Neural crest cell (in vitro differentiated cells): ENCODE measurements around the gene MDN1. TPM values are rescaled to one million over a fixed set of nuclear protein-coding genes. Genes with fewer than 3 reads are reported as not detected.
A peak's percentile ranks its signal among the peaks of the same experiment; 100 is the strongest.
"Not testable (repeated sequence)": the region's sequence is repeated elsewhere in the genome, so short reads cannot be mapped to it uniquely, and the experiment has no call there.

Experiments
- DNase-seq: peaks from one replicate; pipeline ENCODE4 v3.0.0; 2021; ENCODE audit warnings: low read depth, mixed read lengths, low spot score
- H3K27ac Mint-ChIP-seq: one replicate; pipeline ENCODE4 v1.8.0; 2021; ENCODE audit warnings: mild to moderate bottlenecking, mixed read lengths; ENCODE audit not compliant: unreplicated experiment
- H3K27me3 Mint-ChIP-seq: 2 replicates; pipeline ENCODE4 v1.8.0; 2021; ENCODE audit warnings: low read depth, mild to moderate bottlenecking, mixed read lengths
- H3K36me3 Mint-ChIP-seq: 2 replicates; pipeline ENCODE4 v1.8.0; 2021; ENCODE audit warnings: low read depth, mild to moderate bottlenecking, mixed read lengths
- H3K4me1 Mint-ChIP-seq: 2 replicates; pipeline ENCODE4 v1.8.0; 2021; ENCODE audit warnings: mixed read lengths
- H3K4me3 Mint-ChIP-seq: one replicate; pipeline ENCODE4 v1.8.0; 2021; ENCODE audit warnings: mild to moderate bottlenecking, mixed read lengths
- H3K9me3 Mint-ChIP-seq: 2 replicates; pipeline ENCODE4 v1.8.0; 2021; ENCODE audit warnings: mixed read lengths
- total RNA-seq: library from RNA; stranded (reverse); gene quantifications from 2 replicates; pipeline ENCODE4 v1.2.1, GENCODE V29; 2021
- TF ChIP-seq, protein P1 (sequence below): fragments of 200-600 bp; sonication (generic); conservative IDR thresholded peaks from 2 replicates; pipeline ENCODE4 v1.5.0; 2021; ENCODE audit warnings: antibody characterized with exemption, mild to moderate bottlenecking

The MDN1 gene
- total RNA-seq, 1 donor from 2014 or later: 49.0 TPM

DNA sequence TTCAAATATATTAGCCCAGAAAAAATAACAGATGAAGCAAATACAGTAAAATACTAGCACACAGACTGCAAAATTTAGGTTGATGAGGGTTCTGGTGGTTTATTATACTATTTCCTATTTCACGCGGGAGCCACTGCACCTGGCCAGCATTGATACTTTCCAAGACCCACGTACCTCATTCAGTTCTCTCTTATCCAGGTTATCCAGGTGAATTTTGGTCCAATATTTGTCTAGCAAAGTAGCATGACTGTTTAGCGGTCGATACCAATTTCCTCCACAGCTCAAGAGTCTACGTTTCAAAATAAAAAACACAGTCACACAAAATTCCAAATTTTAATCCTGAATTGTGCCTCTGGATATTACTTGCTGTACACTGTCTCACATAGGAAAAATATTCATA is 34.8 kb downstream of the MDN1 start:
- H3K4me3 Mint-ChIP-seq: no peak overlapping the region
- H3K4me1 Mint-ChIP-seq: no peaks in the 10 kb centered on the region
- TF ChIP-seq, protein P1, sequence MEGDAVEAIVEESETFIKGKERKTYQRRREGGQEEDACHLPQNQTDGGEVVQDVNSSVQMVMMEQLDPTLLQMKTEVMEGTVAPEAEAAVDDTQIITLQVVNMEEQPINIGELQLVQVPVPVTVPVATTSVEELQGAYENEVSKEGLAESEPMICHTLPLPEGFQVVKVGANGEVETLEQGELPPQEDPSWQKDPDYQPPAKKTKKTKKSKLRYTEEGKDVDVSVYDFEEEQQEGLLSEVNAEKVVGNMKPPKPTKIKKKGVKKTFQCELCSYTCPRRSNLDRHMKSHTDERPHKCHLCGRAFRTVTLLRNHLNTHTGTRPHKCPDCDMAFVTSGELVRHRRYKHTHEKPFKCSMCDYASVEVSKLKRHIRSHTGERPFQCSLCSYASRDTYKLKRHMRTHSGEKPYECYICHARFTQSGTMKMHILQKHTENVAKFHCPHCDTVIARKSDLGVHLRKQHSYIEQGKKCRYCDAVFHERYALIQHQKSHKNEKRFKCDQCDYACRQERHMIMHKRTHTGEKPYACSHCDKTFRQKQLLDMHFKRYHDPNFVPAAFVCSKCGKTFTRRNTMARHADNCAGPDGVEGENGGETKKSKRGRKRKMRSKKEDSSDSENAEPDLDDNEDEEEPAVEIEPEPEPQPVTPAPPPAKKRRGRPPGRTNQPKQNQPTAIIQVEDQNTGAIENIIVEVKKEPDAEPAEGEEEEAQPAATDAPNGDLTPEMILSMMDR: no peak
- H3K36me3 Mint-ChIP-seq: peaks cover 34% of the 10 kb centered on the region
- H3K9me3 Mint-ChIP-seq: peaks cover 3% of the 10 kb centered on the region
- H3K27ac Mint-ChIP-seq: no peak overlapping the region
- no peaks in the 10 kb centered on the region for H3K27me3 Mint-ChIP-seq
- DNase-seq: no peak

DNA sequence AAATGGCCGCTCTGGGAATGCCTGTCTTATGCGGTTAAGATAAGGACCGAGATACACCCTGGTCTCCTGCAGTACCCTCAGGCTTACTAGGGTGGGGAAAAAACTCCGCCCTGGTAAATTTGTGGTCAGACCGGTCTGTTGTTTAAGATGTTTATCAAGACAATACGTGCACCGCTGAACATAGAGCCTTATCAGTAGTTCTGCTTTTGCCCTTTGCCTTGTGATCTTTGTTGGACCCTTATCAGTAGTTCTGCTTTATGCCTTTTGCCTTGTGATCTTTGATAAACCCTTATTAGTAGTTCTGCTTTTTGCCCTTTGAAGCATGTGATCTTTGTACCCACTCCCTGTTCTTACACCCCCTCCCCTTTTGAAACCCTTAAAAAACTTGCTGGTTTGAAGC is 36.3 kb downstream of the MDN1 start:
- H3K27me3 Mint-ChIP-seq, H3K4me1 Mint-ChIP-seq, DNase-seq, H3K9me3 Mint-ChIP-seq, H3K4me3 Mint-ChIP-seq: not testable (repeated sequence)
- Mint-ChIP-seq H3K36me3 (peaks cover 38% of the 10 kb centered on the region), H3K27ac (peak overlapping the region; percentile 12)

DNA sequence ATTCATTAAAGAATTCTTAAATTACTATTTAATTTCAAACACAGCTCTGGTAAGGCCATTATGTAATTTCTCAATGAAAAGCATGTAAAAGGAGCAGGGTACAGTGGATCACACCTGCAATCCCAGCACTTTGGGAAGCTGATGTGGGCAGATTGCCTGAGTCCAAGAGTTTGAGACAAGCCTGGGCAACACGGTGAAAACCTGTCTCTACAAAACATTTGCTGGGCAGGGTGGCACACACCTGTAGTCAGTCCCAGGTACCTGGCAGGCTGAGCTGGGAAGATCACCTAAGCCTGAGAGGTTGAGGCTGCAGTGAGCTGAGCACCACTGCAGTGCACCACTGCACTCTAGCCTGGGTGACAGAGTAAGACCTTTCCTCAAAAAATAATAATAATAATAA is 37.4 kb downstream of the MDN1 start:
- TF ChIP-seq, protein P1: no peak
- no peak for DNase-seq
- H3K27ac Mint-ChIP-seq: no peak overlapping the region
- peaks cover 7% of the 10 kb centered on the region for H3K9me3 Mint-ChIP-seq
- no peaks in the 10 kb centered on the region for H3K27me3 Mint-ChIP-seq
- H3K4me3 Mint-ChIP-seq: no peak overlapping the region
- peaks cover 43% of the 10 kb centered on the region for H3K36me3 Mint-ChIP-seq
- H3K4me1 Mint-ChIP-seq: no peaks in the 10 kb centered on the region

DNA sequence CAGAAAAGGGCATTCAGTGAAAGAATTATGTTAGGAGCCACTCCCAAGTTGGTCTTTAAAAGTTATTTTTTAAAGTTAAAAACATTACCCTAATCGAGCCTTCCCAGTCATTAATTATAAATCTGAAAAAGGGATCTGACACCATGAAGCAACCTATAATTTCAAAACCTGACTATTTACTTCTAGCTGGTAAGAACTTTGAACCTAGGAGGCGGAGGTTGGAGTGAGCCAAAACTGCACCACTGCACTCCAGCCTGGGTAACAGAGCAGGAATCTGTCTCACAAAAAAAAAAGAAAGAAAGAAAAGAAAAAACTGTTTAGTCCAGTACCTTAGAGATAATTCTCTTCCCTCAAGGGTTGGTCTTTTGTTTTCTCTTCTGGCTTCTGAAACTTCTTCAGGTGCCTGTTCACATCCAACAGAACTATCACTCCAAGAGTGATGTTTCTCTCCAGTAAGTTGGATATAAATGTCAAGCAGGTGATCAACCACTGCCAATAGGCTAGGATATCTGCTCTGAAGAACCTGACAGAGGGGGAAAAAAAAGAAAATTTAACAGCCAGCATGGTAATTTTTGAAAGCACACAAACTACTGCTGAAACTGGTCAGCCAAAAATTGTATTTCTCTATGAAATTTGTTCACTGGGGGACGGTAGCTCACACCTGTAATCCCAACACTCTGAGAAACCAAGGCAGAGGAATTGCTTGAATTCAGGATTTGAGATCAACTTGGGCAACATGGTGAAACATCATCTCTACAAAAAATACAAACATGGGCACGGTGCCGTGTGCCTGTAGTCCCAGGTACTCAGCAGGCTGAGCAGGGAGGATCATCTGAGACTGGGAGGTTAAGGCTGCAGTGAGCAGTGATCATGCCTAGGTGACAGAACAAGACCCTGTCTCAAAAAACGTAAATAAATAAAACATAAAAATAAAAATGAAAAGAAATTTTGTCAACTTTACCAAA is 38.2 kb downstream of the MDN1 start:
- H3K36me3 Mint-ChIP-seq: peaks cover 43% of the 10 kb centered on the region
- no peak overlapping the region for H3K27ac Mint-ChIP-seq
- H3K4me1 Mint-ChIP-seq: no peaks in the 10 kb centered on the region
- TF ChIP-seq, protein P1: no peak
- H3K27me3 Mint-ChIP-seq: no peaks in the 10 kb centered on the region
- DNase-seq: no peak
- peaks cover 7% of the 10 kb centered on the region for H3K9me3 Mint-ChIP-seq
- no peak overlapping the region for H3K4me3 Mint-ChIP-seq

DNA sequence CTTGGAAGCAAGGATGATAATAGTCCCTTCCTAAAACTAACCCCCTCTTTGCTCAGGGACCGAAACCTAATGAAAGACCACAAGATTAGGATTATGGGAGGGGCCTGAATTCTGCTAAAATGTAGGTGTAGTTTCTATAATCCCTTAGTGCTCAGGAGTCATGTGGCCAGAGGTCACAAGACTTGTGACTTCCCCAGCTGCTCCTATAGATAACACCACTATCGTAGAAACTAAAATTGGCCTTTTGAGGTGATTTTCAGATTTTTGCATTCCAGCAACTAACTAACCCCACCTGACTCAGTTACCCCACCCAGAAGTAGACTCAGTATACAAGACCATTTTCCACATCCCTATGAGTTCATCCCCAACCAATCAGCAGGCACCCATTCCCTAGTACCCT is 42.1 kb downstream of the MDN1 start:
- no peak for DNase-seq
- Mint-ChIP-seq H3K9me3 (peaks cover 3% of the 10 kb centered on the region), H3K4me3 (no peak overlapping the region), H3K27me3 (no peaks in the 10 kb centered on the region), H3K36me3 (peaks cover 23% of the 10 kb centered on the region), H3K4me1 (no peaks in the 10 kb centered on the region), H3K27ac (no peak overlapping the region)
- TF ChIP-seq, protein P1: no peak

DNA sequence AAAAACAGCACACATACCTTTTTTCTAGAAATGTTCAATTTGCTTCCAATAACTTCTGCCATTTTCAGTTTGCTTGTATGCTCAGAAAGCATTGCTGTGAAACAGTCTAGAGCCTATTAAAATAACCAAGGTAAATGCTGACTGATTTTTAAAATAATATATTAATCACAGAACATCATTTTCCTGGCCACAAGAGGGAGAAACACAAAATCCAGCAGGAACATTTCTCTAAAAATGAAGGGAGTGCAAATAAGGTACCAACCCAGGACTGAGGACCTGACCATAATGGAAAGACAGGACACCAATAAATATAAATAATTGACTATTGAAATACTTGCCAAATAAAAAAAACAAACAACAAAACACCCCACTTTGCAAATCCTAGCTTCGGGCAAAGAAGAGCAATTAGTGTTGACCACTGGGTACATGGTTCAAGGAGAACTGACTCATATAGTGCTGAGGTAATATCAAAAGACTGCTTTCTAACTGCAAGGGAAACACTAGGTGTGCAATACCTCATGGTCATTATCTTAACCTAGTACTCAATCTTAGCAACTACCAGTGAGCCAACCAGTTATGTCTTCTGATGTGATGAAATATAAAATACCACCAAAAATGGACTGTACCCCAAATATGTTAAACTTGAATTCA is 42.9 kb downstream of the MDN1 start:
- TF ChIP-seq, protein P1: peak; percentile 23
- no peak overlapping the region for H3K27ac Mint-ChIP-seq
- peaks cover 3% of the 10 kb centered on the region for H3K9me3 Mint-ChIP-seq
- H3K4me3 Mint-ChIP-seq: no peak overlapping the region
- no peaks in the 10 kb centered on the region for H3K27me3 Mint-ChIP-seq
- DNase-seq: no peak
- peaks cover 23% of the 10 kb centered on the region for H3K36me3 Mint-ChIP-seq
- H3K4me1 Mint-ChIP-seq: no peaks in the 10 kb centered on the region
